OCI-M2 (cell line): ENCODE data around the gene TARS2.

Experiments used
- DNase-seq: peaks from one replicate; lab custom pipeline; 2025; ENCODE audit not compliant: unreplicated experiment; lab: John Stamatoyannopoulos, UW

TARS2 gene

DNA sequence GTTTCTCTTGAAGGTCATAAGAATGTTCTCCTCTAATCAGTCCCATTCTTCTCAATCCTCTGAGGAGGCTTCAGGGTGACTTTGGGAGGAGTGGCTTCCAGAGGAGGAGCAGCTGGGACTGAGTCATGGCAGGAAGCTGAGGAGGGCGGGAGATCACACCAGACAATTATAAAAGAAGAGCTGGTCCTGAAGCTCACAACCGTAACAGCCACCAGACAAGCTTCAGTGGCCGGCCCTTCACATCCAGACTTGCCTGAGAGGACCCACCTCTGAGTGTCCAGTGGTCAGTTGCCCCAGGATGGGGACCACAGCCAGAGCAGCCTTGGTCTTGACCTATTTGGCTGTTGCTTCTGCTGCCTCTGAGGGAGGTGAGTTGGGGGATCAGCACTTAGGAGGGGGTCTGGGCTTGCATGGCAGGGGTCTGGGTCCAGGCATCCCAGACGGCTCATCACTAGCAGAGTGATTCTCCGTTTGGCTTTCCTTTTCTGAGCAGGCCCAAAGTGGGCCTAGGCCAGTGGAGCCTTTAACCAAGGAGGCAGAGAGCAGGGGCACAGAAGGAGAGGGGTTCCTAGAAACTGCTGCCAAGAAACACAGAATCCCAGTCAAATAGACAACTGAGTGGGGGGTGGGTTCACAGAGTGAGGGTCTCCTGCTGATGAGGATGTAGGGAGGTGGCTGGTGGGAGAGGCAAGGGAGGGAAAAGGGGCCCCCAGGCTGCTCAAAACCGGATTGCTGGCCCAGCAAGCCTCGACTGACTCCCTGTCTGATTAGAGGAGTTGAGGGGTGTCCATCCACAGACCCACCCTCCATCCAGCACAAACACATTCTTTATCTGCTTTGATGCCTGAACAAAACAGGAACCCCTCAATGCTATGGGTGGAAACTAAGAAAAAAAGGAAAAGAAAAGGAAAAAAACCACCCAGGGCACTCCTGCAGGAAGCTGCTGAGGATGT lies 21.0 kb downstream of the TARS2 start, which contains the start of gene ECM1:
TSS of gene ECM1 (plus strand) at position 198 of the 953 bp plus-strand sequence. CDS start at position 299, 101 bp downstream.
- DNase-seq, result no peak

DNA sequence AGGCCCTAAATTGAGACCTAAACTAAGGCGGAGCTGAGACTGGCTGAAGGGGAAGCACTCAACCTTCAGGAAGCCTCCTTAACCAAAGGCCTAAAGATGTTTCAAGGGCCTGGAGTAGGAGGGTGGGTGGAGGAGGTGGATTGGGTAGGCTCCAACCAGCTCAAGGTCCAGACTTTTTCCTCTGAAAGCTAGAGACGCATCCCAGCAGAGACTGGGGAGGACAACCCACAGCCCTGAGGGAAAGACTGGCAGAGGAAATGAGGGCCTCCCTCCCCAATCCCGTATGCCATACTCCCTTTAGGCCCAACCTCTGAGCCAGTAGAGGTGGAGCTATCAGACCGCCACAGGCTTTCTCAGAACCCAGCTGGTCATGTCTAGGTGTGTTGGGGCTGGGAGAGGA lies 21.8 kb downstream of the TARS2 start:
- no peak for DNase-seq

DNA sequence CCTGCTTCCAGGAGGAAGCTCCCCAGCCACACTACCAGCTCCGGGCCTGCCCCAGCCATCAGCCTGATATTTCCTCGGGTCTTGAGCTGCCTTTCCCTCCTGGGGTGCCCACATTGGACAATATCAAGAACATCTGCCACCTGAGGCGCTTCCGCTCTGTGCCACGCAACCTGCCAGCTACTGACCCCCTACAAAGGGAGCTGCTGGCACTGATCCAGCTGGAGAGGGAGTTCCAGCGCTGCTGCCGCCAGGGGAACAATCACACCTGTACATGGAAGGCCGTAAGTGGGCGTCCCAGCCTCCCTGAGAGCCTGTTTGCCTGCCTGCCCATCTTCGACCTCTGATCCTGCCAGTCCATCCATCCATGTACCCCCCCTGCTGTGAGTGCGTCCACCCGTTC lies 24.3 kb downstream of the TARS2 start:
- no peak for DNase-seq

DNA sequence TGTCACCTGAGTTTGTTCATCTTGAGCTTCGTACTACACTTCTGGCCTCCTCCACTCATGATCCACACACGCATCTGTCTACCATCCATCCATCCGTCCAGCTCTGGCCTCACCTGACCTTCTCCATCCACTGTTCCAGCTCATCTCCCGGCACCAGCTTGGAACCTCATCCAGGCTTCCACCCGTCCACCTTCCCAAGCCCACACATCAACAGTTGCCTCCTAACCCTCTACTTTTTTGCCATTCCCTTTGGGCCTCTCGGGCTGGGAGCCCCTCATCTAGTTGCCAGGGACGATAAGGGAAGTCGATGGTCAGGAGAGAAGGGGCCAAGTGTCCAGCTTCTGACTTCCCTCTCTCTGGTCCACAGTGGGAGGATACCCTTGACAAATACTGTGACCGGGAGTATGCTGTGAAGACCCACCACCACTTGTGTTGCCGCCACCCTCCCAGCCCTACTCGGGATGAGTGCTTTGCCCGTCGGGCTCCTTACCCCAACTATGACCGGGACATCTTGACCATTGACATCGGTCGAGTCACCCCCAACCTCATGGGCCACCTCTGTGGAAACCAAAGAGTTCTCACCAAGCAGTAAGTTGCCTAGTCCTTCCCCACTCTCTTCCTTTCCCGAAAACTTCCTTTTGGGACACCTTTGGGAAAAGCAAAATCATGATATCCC lies 24.9 kb downstream of the TARS2 start:
- DNase-seq, result no peak

DNA sequence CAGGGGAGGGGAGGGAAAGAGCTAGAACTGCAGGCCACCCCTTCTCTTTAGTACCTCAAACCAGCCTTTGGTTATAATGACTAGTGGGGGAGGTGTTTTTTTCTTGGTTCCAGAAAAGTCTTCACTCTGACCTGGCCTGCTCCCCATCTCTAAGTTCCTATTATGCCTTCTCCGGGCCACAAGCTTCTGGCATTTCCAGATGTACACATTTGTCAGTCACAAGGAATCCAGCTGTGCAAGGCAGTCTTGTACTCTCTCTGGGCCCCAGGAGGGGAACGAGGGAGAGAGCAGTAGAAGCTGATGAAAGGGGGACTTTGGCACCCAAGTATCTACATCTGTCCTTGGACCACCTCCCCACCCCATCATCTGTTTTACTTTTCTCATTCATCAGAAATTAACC lies 25.6 kb downstream of the TARS2 start:
- no peak for DNase-seq

DNA sequence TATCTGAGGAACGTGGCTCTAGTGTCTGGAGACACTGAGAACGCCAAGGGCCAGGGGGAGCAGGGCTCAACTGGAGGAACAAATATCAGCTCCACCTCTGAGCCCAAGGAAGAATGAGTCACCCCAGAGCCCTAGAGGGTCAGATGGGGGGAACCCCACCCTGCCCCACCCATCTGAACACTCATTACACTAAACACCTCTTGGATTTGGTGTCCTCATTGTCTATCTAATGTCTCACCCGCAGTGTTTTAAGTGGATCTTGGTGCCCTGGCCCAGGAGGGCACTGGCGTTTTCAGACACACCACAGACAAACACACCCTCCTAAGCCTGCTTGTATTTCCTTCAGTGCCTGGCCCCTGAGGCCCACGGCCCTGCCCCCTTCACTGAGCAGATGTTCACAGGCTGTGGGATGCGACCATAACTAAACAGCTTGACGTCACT lies 26.2 kb downstream of the TARS2 start:
- no peak for DNase-seq

DNA sequence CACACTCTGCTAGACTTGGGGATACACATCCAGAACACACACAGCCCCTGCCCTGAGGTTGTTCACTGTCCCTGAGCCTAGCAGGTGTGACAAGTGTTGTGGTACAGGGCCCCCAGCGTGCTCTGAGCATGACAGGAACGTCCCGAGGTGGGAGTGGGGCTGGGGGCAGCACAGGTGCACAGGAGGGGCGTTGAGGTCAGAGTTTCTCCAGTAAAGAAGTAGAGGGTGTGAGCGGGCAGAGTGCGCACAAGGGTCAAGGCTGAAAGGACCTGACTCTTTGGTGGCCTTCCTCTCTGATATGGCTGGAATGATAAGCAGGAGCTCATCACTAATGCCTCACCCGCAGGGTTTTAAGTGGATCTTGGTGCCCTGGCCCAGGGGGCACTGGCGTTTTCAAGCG lies 27.0 kb downstream of the TARS2 start:
- DNase-seq, result no peak

DNA sequence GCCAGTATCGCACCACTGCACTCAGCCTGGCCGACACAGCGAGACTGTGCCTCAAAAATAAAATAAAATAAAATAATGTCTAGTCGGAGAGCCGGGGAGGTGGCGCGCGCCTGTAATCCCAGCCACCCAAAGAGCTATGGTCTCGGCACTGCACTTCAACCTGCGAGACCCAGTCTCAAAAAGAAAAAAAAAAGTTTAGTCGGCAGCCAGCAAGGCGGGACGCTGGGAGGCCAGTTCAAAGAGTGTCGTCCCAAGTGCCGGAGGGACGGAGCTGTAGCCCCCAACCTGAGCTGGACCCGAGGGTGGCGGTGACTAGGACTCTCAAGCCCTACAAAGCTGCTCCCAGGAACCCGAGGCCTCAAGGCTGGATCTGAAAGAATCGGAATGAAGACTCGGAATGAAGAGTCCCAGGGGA lies 27.7 kb downstream of the TARS2 start:
- no peak for DNase-seq

DNA sequence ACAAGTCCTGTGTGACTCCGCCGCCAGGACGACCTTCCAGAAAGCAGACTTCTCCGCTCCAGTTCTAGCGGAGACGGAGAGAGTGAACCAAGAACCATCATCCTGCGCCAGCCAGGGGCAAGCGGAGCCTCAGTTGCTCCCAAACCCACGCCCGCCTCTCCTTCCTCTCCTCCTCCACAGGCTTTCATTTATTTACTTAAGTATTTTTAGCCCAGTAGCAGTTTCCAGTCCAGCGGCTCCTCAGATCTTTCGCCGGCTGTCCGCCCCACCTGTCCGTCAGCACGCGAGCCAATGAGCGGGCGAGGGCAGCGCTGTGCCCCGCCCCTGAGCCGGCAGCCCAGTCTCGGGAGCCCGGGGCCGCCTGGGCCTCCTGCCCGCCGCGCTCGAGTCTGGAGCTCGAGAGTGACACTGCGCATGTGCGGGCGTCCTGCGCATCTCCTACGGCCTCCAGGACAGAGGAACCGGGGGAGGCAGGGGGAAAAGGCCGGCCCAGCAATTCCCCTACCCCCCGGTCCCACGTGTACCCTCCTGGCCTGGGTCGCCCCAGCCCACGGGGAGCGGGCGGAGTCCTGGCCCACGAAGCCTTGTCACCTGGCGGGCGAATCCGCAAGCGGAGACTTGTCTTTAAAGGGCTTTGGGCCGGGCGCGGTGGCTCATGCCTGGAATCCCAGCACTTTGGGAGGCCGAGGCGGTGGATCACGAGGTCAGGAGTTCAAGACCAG lies 28.3 kb downstream of the TARS2 start, which contains the start of gene FALEC:
TSS of gene FALEC (plus strand) at position 425 of the 722 bp plus-strand sequence.
- DNase-seq, result peak; percentile 69

DNA sequence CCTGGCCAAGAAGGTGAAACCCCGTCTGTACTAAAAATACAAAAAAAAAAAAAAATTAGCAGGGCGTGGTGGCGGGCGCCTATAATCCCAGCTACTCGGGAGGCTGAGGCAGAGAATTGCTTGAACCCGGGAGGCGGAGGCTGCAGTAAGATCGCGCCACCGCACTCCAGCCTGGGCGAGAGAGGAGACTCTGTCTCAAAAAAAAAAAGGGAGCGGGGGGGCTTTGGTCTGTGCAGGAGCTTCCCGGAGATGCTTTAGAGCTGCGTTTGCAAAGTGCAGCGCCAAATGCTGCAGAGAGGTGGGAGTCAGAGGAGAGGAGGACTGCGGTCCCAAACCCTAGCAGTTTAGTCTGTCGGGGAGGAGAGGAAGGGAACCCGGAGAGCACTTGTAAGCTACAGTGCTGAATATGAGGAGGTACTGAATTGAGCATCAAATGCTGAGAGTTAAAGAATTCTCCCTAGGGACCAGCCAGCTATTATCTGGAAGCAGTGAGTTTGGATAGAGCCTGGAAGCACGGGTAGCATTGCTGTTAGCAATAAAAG lies 28.9 kb downstream of the TARS2 start:
- DNase-seq, result no peak

DNA sequence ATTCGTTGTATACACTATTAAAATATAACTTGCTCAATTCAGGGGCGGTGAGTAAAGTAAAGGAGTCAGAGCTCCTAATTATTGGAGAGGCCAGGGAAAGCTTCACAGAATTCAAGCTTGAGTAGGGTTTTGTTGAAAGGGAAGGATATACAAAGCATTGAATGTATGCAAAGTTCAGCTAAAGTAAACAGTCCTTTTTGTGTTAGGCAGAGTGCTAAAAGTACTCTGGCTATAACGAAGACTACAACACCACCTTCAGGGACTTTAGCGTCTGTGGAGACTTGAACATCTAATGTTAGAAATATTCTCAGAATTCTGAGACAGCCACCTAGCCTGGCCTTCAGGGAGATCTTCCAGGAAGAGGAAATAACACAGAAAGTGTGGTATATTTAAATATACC lies 29.4 kb downstream of the TARS2 start:
- no peak for DNase-seq

DNA sequence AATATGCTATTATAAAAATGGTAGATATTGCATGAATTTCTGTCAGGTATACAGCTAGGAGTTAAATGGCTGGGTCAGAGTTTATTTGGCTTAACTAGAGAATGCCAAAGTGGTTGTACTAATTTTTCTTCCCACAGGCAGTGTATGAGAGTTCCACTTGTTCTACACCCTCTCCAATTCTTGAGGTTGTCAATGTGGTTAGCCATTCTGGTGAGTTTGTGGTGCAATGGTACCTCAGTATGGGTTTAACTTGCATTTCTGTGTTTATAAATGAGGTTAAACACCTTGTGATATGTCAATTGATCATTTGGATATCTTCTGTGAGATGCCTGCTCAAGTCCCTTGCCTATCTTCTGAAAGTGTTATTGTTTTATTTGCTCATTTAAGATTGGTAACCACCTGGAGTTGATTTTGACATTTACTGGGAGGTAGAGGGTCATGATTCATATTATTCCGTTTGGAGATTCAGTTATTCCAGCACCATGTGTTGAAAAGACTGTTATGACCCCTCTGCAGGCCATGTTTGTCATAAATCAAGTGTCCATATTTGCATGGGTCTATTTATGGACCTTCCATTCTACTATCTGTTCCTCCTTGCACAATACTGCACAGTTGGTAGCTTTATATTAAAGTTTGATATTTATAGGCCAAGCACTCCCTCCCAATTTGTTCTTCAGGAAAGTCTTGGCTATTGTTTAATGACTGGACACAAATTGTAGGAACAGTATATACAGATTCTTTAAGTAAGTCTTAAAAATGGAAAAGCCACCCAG lies 34.2 kb downstream of the TARS2 start:
- DNase-seq, result no peak

DNA sequence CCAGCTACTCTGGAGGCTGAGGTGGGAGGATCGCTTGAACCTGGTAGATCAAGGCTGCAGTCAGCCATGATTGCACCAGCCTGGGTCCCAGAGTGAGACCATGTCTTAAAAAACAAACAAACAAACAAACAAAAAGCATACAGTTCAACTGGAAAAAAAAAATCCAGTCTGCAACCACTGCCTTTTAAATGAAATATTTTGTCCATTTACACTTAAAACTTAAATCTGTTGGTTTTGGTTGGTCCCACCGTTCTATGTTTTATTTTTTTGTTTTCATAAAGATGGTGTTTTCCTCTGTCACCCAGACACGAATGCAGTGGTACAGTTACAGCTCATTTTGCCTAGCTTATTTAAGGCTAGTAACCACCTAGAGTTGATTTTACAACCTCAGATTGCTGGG lies 38.1 kb downstream of the TARS2 start:
- DNase-seq, result no peak

DNA sequence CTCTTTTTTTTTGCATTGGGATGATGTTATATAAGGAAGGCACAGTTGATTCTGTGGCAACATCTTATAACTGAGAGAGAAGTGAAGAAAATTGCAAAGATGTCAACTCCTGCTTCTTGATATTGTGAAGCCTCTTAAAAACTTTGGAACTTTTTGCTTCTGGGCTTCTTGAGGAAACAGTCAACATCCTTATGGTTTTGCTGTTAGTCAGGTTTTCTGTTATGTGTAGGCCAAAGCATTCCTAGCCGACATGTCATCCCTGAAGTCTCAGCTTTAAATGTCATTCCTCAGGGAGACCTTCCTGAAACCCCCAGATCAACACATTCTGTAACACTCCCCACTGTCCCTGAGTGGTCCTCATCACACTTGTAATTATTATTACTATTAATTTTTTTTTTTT lies 41.0 kb downstream of the TARS2 start:
- no peak for DNase-seq

DNA sequence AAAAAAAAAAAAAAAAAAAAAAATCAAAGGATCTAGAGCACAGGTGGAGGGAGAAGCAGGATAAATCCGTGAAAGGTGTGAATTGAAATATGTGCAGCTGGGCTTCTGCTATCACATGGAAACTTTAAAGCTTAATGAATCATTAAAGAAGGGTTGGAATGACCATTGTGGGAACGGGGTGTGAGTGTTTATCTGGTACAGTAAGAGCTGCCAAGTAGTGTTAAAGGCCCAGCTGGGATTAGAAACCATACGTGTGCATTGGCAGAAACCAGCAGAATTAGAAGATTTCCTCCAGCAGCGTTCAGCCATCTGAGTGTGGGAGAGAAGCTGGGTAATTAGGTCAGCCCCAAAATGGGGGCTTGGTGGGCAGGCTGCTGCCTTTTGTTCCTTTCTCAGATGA lies 41.8 kb downstream of the TARS2 start:
- DNase-seq, result no peak

DNA sequence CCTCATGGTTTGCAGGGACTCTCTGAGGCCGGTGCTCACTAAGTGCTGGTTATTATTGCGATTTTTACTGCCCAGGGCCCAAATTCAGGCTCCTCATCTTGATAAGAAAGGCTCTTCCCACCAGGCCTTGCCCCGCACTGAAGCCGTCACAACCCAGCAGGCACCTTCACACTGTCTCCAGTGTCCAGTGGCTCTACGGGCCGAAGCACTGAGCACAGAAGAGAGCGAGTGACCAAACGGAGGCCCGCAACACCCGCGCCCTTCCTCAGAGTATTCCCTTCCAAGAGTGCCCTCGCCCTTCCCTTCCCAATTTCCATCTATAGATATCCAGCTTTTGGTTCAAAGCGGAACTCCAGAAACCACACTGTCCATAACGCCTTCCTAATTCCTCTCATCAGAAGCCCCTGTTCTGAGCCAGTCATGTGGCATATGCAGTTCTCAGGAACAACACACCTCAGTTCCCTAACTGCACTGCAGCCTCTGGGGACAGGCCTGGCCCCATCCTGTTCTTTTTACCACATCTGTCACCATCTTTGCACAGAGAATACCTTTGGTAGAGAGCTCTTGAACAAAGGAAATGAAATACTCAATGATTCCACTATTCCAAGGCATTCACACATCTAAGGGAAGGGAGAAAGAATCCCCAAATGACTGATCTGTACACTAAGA lies 43.4 kb downstream of the TARS2 start:
- DNase-seq, result no peak

DNA sequence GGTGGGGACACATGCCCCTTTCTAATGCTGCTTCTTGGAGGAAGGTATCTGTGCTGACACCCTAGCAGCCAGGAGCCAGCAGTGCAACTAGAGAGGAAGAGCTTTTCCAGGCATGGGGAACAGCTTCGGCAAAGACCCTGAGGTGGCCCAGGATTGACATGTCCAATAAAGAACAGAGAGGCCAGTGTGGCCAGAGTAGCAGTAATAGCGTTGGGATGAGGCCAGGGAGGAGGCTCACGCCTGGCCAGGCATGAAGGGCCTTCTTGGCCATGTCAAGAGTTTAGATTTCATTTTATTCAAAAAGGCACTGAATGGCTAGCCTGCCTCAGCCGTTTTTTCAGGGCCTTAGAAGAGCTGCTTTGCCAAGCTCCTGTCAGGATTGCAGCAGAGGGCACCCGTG lies 45.6 kb downstream of the TARS2 start:
- no peak for DNase-seq

DNA sequence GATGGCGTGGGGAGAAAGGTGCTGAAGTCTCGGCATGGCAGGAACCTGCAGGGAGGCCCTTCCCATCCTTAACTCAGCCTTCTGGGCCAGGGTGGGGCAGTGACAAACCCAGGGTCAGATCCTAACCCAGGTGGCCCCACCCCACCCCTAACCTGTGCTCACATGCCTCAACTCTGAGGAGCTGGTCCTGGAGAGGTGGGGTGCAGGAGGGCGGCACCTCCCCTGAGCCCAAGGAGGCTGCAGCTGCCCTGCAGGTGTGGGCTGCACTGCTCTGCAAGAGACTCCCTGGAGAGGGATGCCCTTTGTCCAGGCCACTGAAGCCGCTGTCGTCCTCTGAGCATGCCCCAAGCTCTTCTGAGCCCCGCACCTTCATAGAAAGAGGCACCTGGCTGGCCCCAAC lies 46.8 kb downstream of the TARS2 start:
- DNase-seq, result no peak

DNA sequence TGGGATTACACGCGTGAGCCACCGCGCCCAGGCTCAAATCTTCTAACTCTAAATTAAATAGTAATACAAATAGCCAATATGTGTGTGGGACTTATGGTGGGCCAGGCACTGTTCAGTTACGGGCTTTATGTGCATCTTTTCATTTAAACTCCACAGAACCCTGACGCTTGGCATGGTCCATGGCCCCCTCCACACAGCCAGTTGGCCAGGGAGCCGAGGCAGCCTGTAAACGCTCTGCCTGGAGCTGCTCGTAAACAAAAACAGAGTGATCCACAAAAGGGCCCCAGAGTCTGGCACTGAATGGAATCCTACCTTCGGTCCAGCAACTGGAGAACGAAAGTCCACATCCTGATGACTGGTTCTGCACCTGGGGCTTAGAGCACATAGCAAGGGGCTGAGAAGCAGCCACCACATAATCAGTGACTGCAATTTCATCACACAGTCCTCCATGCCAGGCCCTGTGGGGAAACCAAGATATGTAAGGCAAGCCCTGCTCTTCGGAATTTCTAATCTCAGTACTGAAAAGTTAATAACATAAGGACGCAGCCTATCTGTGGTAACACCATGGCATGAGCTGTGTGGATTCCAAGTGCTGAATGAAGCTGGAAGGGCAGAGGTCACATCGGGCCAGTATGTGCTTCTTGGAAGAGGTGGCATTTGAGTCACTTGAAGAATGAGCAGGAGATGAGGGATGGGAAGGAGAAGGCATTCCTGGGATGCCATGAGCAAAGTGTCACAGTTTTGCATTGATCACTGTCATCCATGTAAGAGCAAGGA lies 48.5 kb downstream of the TARS2 start:
- DNase-seq, result no peak
